Measurements from ENCODE around the gene IL1RAPL2.
"Not testable (repeated sequence)": the region's sequence is repeated elsewhere in the genome, so short reads cannot be mapped to it uniquely, and the experiment has no call there.

The IL1RAPL2 gene

DNA sequence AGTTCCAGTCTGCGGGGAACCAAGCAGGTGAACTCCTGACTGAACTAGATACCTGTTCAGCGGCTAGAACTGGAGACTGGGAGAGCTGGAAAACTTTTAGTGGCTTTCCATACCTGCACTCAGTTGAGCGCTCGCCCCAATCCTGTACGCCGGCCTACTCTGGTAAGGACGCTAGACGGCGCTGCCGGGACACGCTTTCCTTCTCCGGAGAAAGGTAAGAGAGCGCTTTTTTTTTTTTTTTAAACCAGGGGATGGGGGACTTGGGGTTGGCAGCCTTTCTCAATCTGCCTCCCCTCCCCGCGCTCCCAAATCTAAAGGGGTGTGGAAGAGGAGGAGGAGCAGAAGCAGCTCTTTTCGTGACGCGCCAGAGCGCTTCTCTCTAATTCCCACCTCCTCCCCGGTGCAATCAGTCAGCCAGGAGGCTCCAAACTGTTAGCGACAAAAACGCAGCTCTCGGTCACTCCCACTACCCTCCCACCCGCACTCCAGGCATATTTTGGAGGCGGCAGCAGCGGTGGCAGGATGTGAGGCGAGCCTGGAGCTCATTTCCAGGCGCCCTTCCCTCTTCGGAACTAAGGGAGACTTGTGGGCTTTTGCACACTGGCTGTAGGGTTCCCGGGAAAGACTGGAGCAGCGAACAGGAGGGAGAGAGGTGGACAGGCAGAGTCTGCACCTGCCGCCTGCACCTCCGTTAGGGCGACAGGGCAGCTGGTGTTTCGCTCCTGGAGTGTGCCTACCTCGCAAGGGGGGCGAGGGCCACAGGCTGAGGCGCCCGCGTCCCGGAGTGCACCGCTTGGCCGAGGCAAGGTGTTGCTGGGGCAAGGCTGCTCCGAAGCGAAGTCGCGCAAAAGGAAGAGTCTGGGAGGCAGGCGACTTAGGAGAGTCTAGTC, at the start of gene IL1RAPL2:
IL1RAPL2 (plus strand) TSS at position 409 of the 890 bp plus-strand sequence.
- TF ChIP-seq, protein P1, sequence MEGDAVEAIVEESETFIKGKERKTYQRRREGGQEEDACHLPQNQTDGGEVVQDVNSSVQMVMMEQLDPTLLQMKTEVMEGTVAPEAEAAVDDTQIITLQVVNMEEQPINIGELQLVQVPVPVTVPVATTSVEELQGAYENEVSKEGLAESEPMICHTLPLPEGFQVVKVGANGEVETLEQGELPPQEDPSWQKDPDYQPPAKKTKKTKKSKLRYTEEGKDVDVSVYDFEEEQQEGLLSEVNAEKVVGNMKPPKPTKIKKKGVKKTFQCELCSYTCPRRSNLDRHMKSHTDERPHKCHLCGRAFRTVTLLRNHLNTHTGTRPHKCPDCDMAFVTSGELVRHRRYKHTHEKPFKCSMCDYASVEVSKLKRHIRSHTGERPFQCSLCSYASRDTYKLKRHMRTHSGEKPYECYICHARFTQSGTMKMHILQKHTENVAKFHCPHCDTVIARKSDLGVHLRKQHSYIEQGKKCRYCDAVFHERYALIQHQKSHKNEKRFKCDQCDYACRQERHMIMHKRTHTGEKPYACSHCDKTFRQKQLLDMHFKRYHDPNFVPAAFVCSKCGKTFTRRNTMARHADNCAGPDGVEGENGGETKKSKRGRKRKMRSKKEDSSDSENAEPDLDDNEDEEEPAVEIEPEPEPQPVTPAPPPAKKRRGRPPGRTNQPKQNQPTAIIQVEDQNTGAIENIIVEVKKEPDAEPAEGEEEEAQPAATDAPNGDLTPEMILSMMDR (IDR thresholded peaks at IDR 0.05; ENCODE audit: control insufficient read depth, extremely low read depth, insufficient read depth), result peak; percentile 49
- H3K4me3 ChIP-seq (ENCODE audit: low read depth, low read length), result no peak within 1 kb of the TSS

DNA sequence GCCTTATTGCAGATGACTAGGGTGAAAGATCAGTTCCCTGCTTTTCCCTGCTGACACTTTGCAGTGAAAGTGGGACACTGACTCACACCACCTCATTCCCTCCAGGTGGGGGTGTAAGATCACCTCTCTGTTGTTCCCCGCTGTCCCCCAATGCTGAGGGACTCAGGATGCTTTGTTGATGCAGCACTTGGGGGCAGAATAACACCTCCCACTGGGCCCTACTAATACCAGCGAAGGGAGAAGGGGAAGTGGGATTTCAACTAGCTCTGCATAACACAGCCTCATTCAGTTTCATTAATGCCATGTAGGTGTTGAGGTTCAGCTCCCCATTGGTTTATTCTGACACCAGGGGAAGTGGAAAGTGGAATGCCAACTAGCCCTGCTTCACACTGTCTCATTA, 43.6 kb upstream of the IL1RAPL2 start:
- TF ChIP-seq, protein P1 (IDR thresholded peaks at IDR 0.05; ENCODE audit: control insufficient read depth, extremely low read depth, insufficient read depth), result no peak
- DNase-seq (ENCODE audit: low read depth), result no peak

More for the DNA sequence above, at the start of gene IL1RAPL2:
- DNase-seq (ENCODE audit: low read depth), result no peak

DNA sequence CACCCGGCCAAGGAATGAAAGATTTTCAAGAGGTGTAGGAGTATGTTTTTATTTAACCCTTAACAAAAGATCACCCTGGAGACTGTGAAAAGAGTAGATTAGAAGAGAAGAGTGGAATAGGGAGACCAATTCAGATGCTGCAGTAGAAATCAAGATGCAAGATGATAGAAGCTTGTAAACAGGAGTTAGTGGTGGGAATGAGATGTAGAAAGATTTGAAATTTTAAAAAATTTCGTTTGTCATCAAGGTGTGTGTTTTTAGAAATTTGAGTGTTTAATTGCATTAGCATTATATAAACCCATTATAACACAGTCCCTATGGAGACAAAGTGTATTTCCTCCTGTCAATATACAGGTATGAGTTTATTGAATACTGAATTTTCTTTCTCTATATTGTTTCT, 42.1 kb upstream of the IL1RAPL2 start:
- TF ChIP-seq, protein P1 (IDR thresholded peaks at IDR 0.05; ENCODE audit: control insufficient read depth, extremely low read depth, insufficient read depth), result no peak
- H3K4me3 ChIP-seq (ENCODE audit: low read depth, low read length), result no peak overlapping the region
- no peak for DNase-seq (ENCODE audit: low read depth)

More for the DNA sequence above, 43.6 kb upstream of the IL1RAPL2 start:
- no peak overlapping the region for H3K4me3 ChIP-seq (ENCODE audit: low read depth, low read length)

DNA sequence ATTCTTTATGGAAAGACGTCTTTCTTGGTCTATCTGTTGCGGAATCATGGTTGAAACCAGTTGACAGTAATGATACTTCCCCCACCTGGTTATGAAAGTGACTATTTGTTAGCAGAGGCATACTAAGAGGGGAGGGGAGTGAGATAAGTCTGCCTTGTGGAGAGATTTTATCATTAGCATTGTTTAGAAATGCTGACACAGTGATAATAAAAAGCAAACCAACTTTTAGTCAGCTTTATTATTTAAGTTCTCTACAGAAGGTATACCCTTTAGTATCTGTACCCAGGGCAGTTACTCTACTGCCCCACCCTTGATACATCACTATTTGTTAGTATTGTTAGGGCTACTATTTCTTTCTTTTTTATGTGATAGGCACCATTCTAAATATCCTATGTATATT, 26.9 kb upstream of the IL1RAPL2 start:
- no peak for DNase-seq (ENCODE audit: low read depth)
- no peak overlapping the region for H3K4me3 ChIP-seq (ENCODE audit: low read depth, low read length)
- TF ChIP-seq, protein P1 (IDR thresholded peaks at IDR 0.05; ENCODE audit: control insufficient read depth, extremely low read depth, insufficient read depth), result no peak

DNA sequence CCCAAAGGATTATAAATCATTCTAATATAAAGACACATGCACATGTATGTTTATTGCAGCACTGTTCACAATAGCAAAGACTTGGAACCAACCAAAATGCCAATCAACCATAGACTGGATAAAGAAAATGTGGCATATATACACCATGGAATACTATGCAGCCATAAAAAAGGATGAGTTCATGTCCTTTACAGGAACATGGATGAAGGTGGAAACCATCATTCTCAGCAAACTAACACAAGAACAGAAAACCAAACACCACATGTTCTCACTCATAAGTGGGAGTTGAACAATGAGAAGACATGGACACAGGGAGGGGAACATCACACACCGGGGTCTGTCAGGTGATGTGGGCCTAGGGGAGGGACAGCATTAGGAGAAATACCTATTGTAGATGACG, 23.6 kb upstream of the IL1RAPL2 start:
- not testable (repeated sequence) for H3K4me3 ChIP-seq (ENCODE audit: low read depth, low read length); DNase-seq (ENCODE audit: low read depth)

DNA sequence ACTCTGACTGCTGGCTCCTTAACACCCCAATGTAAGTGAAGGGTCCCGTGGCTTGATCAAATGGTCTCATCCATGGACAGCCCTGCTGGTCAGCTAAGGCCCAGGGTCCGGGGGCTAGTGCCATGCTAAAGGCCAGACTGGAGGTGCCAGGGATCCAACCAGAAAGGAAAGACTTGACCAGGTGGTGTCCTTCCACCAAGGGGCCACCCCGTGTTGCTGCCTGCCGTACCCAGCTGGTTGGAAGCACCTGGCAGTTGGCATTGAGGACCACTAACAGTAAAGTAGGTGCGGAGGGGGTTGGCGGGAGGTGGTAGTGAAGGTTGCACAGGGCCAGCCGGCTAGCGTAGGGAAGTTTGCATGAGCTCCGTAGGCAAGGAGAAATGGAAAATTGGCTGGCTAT, 1.7 kb upstream of the IL1RAPL2 start:
- TF ChIP-seq, protein P1 (IDR thresholded peaks at IDR 0.05; ENCODE audit: control insufficient read depth, extremely low read depth, insufficient read depth), result no peak
- H3K4me3 ChIP-seq (ENCODE audit: low read depth, low read length), result no peak overlapping the region
- no peak for DNase-seq (ENCODE audit: low read depth)

DNA sequence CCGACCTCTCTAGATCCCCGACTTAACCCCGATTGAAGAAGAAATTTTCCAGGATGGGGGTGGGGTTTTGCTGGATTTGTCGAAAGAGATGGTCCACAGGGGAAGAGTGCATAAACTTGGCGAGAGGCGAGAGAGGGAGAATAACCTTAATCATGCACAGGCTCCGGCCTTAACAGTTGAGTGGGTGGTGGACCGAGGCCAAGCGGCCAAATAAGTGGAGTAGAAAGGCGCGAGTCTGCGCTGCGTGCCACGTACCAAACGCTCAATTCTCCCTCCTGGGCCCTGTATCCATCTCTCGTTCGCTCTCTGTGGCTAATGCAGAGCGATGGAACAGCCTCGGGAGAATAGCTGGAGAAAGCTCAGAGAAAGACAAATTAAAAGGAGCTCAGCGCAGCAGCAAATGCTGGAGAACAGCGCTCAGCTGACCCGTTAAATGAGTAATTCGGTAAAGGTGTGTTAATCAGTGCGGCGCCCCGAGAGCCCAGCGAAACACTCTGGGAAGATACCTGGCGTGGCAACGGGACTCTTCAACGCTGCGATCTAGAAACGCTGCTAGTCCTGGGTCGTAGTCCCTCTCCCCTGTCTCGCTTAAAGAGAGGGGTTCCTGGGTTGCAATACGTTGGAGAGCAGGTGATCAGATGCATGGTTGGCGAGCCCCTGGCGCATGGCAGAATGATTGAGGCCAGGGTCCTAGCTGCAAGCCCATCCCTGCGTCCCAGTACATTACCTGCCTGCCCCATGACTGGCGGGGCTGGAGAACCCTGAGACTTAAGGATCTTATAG, 887 bp upstream of the IL1RAPL2 start:
- no peak for DNase-seq (ENCODE audit: low read depth)
- no peak overlapping the region for H3K4me3 ChIP-seq (ENCODE audit: low read depth, low read length)
- TF ChIP-seq, protein P1 (IDR thresholded peaks at IDR 0.05; ENCODE audit: control insufficient read depth, extremely low read depth, insufficient read depth), result no peak
